NK-92 (cell line): ENCODE data around the gene LRRC14B.
"Not testable (repeated sequence)": the region's sequence is repeated elsewhere in the genome, so short reads cannot be mapped to it uniquely, and the experiment has no call there.

ENCODE experiments used
- DNase-seq: peaks from one replicate; lab custom pipeline; 2025; ENCODE audit not compliant: unreplicated experiment; lab: John Stamatoyannopoulos, UW

LRRC14B gene

DNA sequence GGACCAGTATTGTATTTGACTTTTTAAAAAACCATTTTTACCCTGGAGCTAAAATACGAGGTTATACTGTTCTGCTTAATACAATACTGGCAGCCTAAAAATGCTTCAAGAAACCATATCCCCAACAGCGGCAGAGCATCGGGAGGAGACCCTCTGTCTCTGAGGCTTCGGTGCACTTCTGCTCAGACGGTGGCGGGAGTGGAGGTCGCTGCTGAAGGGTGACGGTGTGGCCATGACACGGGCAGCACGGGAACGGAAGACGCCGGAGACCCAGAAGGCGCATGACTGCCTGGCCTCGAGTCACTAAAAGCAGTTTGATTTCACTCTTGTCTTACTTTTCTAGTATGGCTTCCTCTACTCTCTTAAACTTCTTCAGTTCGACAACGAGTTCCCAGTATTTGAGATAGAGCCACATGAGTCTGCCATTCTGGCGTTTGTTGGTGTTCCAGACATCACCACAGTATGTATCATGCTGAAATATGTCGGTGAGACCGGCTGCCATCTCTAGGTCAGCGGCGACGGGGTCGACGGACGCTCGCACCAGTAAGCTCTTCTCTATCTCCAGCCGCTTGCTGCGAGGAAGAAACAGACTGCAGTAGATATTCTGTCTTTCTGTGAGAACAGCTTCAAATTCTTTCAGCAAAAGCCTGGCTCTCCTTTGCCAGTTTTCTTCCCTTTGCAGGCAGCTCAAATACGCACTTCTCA, 13.8 kb downstream of the LRRC14B start:
- DNase-seq = no peak

DNA sequence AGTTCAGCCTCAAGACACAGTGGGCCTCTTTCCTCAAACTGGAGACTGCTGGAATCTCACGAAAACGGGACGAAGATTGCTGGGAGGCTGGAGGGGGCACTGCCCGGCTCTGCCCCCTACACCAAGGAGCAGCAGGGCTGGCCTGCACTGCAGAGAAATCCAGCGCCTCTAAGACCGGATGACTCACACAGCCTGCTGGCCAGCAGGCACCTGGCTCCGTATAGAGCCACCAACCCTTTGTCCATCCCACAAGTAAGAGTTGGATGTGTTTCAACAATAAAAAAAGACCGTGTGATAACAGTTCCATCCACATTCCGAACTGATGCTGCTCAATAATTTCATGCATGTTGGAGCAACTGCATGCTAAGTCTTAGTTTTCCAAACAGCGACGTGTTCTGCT, 15.1 kb downstream of the LRRC14B start:
- DNase-seq = no peak

DNA sequence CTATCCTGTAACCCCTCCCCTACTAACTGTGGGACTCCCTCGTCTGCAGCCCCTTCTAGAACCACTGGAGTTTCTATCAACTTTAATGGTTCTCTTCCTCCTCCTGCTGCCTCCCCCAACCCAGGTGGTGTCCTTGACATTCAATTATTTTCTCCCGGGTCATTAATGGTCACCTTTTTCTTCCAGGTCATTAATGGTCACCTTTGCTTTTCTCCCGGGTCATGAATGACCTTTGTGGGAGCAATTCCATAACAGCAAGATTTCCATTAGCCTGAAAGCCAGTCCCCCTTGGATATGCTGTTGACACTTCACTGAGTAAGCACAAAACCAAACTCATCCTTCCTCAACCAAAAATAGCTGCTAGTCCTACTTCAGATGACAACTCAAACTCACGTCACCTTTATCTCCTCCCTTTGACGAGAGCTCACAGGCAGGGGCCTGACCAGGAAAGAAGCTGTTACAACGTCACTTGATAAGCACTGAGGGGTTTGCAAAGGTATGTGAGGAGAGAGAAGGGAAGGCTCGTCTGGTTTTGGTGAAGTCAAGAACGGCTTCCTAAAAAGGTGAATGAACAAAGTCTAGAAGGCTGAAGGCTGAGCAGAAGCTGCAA, 15.7 kb downstream of the LRRC14B start:
- DNase-seq = no peak

GRCh38 chr5:207599-207998, 16.3 kb downstream of the LRRC14B start:
- no peak for DNase-seq

GRCh38 chr5:208449-209114, 17.3 kb downstream of the LRRC14B start:
- DNase-seq = no peak

DNA sequence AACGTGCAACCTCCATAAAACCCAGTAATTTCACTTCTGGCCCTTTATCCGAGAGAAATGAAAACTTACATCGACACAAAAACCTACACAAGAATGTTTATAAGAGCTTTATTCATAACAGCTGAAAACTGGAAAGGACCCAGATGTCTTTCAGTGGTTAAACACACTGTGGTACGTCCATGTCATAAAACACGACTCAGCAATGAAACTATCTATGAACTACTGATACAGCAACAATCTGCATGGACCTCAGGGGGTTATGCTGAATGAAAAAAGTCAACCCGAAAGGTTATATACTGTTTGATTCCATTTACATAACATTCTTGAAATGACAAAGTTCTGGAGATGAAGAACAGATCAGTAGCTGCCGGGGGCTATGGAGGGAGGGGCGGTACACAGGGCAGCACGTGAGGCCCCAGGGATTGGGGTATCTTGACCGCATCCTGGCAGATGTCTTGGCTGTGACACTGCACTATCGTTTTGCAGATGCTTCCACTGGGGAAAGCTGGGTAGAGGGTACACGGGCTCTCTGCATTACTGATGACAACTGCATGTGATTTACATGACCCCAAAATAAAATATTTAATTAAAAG, 22.6 kb downstream of the LRRC14B start:
- no peak for DNase-seq

DNA sequence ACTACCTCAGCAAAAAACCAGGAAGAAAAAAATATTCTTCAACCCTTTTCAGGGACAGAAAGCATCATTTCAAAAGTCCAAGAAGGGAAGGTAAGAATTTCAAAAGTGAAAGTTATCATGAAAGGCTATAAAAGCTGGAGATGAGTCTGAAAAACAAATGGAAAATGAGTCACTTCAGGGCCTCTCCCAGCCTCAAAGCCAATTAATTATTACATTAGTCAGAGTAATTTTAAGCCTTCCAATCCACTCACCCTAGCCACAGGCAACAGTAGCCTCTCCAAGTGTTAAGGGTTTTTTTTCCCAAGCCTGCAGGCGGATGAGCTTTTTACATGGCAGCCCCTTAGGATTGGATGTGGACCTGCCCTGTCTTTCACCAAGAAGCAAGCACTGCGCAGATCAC, 24.0 kb downstream of the LRRC14B start:
- DNase-seq = not testable (repeated sequence)

- DNase-seq = not testable (repeated sequence)
Measured at GRCh38 chr5:216076-216475, 24.8 kb downstream of the LRRC14B start.

GRCh38 chr5:217494-218456, 26.5 kb downstream of the LRRC14B start, which contains the start of the genes CCDC127 and SDHA:
TSS of gene CCDC127 (minus strand) at chr5:218153. CDS start at chr5:216849, 1,304 bp downstream.
TSS of gene SDHA (plus strand) at chr5:218320. CDS start at chr5:218356, 36 bp downstream.
- peak; percentile 87 for DNase-seq

GRCh38 chr5:218457-219291, 27.4 kb downstream of the LRRC14B start:
- no peak for DNase-seq

DNA sequence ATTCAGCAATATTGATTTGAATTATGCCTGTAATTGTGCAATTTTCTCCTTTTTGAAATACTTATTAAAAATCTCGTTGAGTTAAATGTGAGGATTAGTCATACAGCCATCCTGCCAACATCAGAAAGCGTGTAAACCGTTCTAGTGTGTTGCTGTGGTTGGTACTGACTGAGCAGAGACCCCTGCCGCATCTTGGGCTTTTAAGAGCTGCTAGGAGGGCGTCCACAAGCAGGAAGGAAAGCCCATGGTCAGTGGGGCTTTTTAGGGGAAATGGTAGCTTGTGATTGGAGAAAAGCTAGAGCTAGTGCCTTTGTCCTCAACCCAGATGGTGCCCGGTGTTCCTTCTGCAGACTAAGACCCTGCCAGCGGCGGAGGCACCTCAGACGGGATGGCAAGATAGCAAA, 28.2 kb downstream of the LRRC14B start:
- DNase-seq = no peak

- no peak for DNase-seq
Measured at GRCh38 chr5:219991-220390, 28.7 kb downstream of the LRRC14B start.

- not testable (repeated sequence) for DNase-seq
Measured at GRCh38 chr5:222951-223715, 31.8 kb downstream of the LRRC14B start.

- DNase-seq = no peak
Measured at GRCh38 chr5:223791-224190, 32.5 kb downstream of the LRRC14B start.

DNA sequence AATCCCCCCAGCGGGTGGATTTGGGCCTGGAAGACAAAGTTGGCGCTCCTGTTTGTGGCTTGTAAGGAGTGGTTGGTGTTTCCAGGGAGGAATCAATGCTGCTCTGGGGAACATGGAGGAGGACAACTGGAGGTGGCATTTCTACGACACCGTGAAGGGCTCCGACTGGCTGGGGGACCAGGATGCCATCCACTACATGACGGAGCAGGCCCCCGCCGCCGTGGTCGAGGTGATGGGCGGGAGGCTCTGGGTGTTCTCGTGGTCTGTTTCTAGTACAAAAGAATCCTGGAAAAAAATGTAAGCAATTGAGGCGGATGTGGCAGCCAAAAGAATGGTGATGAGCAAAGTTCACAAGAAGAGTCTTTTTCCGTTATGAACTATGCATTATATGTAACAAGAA, 34.0 kb downstream of the LRRC14B start:
- no peak for DNase-seq

GRCh38 chr5:227375-227774, 36.1 kb downstream of the LRRC14B start:
- DNase-seq = not testable (repeated sequence)

- no peak for DNase-seq
Measured at GRCh38 chr5:228886-229285, 37.6 kb downstream of the LRRC14B start.

DNA sequence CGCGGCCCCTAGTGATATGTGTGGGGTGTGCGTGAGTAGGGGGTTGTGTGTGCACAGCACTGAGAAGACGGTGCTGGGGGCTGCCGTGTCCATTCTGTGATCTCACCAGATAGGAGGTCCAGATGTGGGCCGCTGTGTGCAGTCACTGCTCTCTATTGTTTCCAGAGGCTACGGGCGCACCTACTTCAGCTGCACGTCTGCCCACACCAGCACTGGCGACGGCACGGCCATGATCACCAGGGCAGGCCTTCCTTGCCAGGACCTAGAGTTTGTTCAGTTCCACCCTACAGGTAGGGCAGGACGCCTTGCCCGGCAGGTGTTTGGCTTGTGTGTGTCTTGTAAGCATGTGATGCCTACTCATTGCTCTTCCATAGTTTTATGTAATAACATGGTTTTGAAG, 39.4 kb downstream of the LRRC14B start:
- DNase-seq = no peak

- DNase-seq = no peak
Measured at GRCh38 chr5:231661-232060, 40.4 kb downstream of the LRRC14B start.
